ENCODE results near the gene PTPRR. TPM values are rescaled to one million over a fixed set of nuclear protein-coding genes. Genes with fewer than 3 reads are reported as not detected.
A peak's percentile ranks its signal among the peaks of the same experiment; 100 is the strongest.

Gene PTPRR
- total and polyA plus RNA-seq, 2 of the 13 experiments (the other 11 are each of a cell fraction or from before 2014, with no cell fraction given), result not detected

DNA sequence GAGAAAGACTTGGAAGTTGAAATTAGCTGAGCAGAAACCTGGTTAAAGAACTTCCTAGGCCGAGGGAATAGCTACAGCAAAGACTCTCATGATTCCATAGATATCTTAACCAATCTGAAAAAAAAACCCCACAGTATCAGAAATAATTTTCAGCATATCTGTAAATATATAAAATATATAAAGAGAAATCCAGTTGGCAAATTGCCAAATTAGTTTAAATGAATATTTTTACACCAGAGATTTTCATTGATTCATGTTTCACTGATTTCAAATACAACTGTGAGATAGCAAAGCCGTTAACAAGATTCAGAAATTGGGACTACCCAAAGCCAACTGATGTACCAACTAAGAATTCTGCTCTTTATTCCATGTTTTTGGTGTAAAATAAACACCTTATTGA is 6.8 kb upstream of the PTPRR start:
- no peak for DNase-seq (ENCODE audit: low spot score)
- Histone ChIP-seq H2AFZ (ENCODE audit: low read length) (no peak overlapping the region), H3K4me1 (ENCODE audit: insufficient read depth, low read length) (no peaks in the 10 kb centered on the region), H3K4me2 (ENCODE audit: low read depth, low read length) (no peak overlapping the region), H3K36me3 (replicated peaks in 1 of 2; ENCODE audit: control insufficient read depth in 1 of 2, insufficient read depth in 2 of 2, low read length in 2 of 2) (no peaks in the 10 kb centered on the region), H3K9me3 (ENCODE audit: low read length) (no peaks in the 10 kb centered on the region), H3K27ac (ENCODE audit: extremely low read length, insufficient read depth, low read length) (no peak overlapping the region), H3K4me3 (replicated peaks in 1 of 3; ENCODE audit: insufficient read depth in 1 of 3, low read depth in 2 of 3, low read length in 3 of 3) (no peak overlapping the region), H3K27me3 (ENCODE audit: control insufficient read depth in 1 of 2, insufficient read depth in 2 of 2, low read length in 2 of 2) (no peaks in the 10 kb centered on the region), H3K9ac (ENCODE audit: insufficient read depth, low read depth, low read length) (no peak overlapping the region), H3K79me2 (ENCODE audit: insufficient read depth, low read length) (no peaks in the 10 kb centered on the region), H4K20me1 (ENCODE audit: insufficient read depth, low read length) (no peaks in the 10 kb centered on the region)
- 5% methylated on average over 2 of the region's 2 CpGs for WGBS (ENCODE audit: low lambda C conversion rate)
- CTCF ChIA-PET (ENCODE audit: low intra/inter-chr PET ratio, low total read pairs), result no interaction called here
- FAIRE-seq, result no peak
- BruUV-seq (replicated peaks), result no TSS peak
- intact Hi-C loops (cut with micrococcal nuclease; ENCODE audit: unreplicated experiment), result no loop called here
- TF ChIP-seq ZNF143 (CRISPR knock-in tag; IDR thresholded peaks at IDR 0.05) (no peak), LCORL (IDR thresholded peaks at IDR 0.05) (peak; percentile 82), LCORL (CRISPR knock-in tag; IDR thresholded peaks at IDR 0.05) (no peak), HNRNPUL1 (IDR thresholded peaks at IDR 0.05; ENCODE audit: low read depth, low read length) (no peak), POLR2A (IDR thresholded peaks at IDR 0.05; ENCODE audit: insufficient read depth in 1 of 2, low read depth in 2 of 2, low read length in 2 of 2) (no peak)
- TF ChIP-seq, protein P1, sequence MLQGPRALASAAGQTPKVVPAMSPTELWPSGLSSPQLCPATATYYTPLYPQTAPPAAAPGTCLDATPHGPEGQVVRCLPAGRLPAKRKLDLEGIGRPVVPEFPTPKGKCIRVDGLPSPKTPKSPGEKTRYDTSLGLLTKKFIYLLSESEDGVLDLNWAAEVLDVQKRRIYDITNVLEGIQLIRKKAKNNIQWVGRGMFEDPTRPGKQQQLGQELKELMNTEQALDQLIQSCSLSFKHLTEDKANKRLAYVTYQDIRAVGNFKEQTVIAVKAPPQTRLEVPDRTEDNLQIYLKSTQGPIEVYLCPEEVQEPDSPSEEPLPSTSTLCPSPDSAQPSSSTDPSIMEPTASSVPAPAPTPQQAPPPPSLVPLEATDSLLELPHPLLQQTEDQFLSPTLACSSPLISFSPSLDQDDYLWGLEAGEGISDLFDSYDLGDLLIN (CRISPR knock-in tag; IDR thresholded peaks at IDR 0.05; ENCODE audit: borderline replicate concordance), result no peak
- no peak for ATAC-seq
- in situ Hi-C loops (cut with HindIII; ENCODE audit: extremely low pct_ligation_motif_present, low pct_unique_long_range_greater_than_20kb), result no loop called here
- POLR2A ChIA-PET, result no interaction called here

DNA sequence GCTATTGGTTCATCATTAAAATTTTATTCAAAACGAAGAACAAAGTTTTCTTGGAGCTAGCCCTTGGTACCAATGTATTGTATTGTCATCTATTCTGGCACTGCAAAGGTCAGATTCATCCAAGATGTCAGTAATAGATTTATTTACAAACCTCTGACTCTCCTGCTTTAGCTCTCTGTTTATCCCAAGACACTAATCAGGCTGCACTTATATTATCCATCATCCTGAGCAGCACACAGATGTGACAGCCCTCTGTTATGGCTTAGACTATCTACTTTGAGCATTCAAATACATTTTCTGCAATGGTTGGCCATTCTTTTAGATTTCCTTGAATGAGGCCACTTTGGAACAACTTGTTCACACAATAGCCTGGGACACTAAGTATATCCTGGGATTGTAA is 5.0 kb upstream of the PTPRR start:
- H3K4me3 ChIP-seq (replicated peaks in 1 of 3; ENCODE audit: insufficient read depth in 1 of 3, low read depth in 2 of 3, low read length in 3 of 3), result no peak overlapping the region
- no peaks in the 10 kb centered on the region for H3K36me3 ChIP-seq (replicated peaks in 1 of 2; ENCODE audit: control insufficient read depth in 1 of 2, insufficient read depth in 2 of 2, low read length in 2 of 2)
- ChIA-PET POLR2A (no interaction called here), CTCF (ENCODE audit: low intra/inter-chr PET ratio, low total read pairs) (no interaction called here)
- no peaks in the 10 kb centered on the region for H3K79me2 ChIP-seq (ENCODE audit: insufficient read depth, low read length)
- H3K9ac ChIP-seq (ENCODE audit: insufficient read depth, low read depth, low read length), result no peak overlapping the region
- no peak for FAIRE-seq
- H3K4me1 ChIP-seq (ENCODE audit: insufficient read depth, low read length), result no peaks in the 10 kb centered on the region
- no TSS peak for BruUV-seq (replicated peaks)
- 0% methylated on average over 1 of the region's 1 CpG for WGBS (ENCODE audit: low lambda C conversion rate)
- H2AFZ ChIP-seq (ENCODE audit: low read length), result no peak overlapping the region
- H3K27ac ChIP-seq (ENCODE audit: extremely low read length, insufficient read depth, low read length), result no peak overlapping the region
- no peak for DNase-seq (ENCODE audit: low spot score)
- H3K4me2 ChIP-seq (ENCODE audit: low read depth, low read length), result no peak overlapping the region
- in situ Hi-C loops (cut with HindIII; ENCODE audit: extremely low pct_ligation_motif_present, low pct_unique_long_range_greater_than_20kb) (no loop called here), intact Hi-C loops (cut with micrococcal nuclease; ENCODE audit: unreplicated experiment) (no loop called here)
- TF ChIP-seq, protein P2, sequence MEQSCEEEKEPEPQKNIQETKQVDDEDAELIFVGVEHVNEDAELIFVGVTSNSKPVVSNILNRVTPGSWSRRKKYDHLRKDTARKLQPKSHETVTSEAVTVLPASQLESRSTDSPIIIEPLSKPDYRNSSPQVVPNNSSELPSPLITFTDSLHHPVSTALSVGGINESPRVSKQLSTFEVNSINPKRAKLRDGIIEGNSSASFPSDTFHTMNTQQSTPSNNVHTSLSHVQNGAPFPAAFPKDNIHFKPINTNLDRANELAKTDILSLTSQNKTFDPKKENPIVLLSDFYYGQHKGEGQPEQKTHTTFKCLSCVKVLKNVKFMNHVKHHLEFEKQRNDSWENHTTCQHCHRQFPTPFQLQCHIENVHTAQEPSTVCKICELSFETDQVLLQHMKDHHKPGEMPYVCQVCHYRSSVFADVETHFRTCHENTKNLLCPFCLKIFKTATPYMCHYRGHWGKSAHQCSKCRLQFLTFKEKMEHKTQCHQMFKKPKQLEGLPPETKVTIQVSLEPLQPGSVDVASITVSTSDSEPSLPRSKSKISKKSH (CRISPR knock-in tag; IDR thresholded peaks at IDR 0.05; ENCODE audit: borderline replicate concordance), result no peak
- no peaks in the 10 kb centered on the region; a peak in 1 of 5 replicates for H3K27me3 ChIP-seq (ENCODE audit: control insufficient read depth in 1 of 2, insufficient read depth in 2 of 2, low read length in 2 of 2)
- ATAC-seq, result no peak
- no peaks in the 10 kb centered on the region for H3K9me3 ChIP-seq (ENCODE audit: low read length)
- H4K20me1 ChIP-seq (ENCODE audit: insufficient read depth, low read length), result no peaks in the 10 kb centered on the region

Data from HepG2 (cell line).